ENCODE data around the gene IGFLR1. TPM values are rescaled to one million over a fixed set of nuclear protein-coding genes. Genes with fewer than 3 reads are reported as not detected.
A peak's percentile ranks its signal among the peaks of the same experiment; 100 is the strongest.

The IGFLR1 gene
- polyA plus RNA-seq, 1 donor from 2014 or later, result 4.6 TPM

GRCh38 chr19:35780058-35780457 lies 37.8 kb upstream of the IGFLR1 start:
- no peaks in the 10 kb centered on the region for H3F3A ChIP-seq (ENCODE audit: insufficient read depth, low read length, poor library complexity, severe bottlenecking)
- no peak overlapping the region for H3K9ac ChIP-seq (ENCODE audit: low read length)
- H3K9me3 ChIP-seq (ENCODE audit: low read length), result no peaks in the 10 kb centered on the region
- H3K79me2 ChIP-seq (replicated peaks; ENCODE audit: insufficient read depth, low read length), result peaks cover 25% of the 10 kb centered on the region
- H3K4me2 ChIP-seq (ENCODE audit: low read length), result no peak overlapping the region
- TF ChIP-seq EP300 (conservative IDR thresholded peaks at IDR 0.05; ENCODE audit: poor library complexity, severe bottlenecking), result no peak
- no peak for TF ChIP-seq SMC3 (conservative IDR thresholded peaks at IDR 0.05; ENCODE audit: poor library complexity)
- no peak for TF ChIP-seq CTCF (IDR thresholded peaks at IDR 0.05; ENCODE audit: poor library complexity, severe bottlenecking)
- no peak for TF ChIP-seq EZH2 (IDR thresholded peaks at IDR 0.05; ENCODE audit: borderline replicate concordance, insufficient read depth, low read length, poor library complexity, severe bottlenecking)
- TF ChIP-seq MXI1 (conservative IDR thresholded peaks at IDR 0.05; ENCODE audit: poor library complexity, severe bottlenecking), result no peak
- no peak for TF ChIP-seq RAD21 (conservative IDR thresholded peaks at IDR 0.05)
- TF ChIP-seq TAF1 (IDR thresholded peaks at IDR 0.05; ENCODE audit: low read depth), result no peak
- TF ChIP-seq, protein P1, sequence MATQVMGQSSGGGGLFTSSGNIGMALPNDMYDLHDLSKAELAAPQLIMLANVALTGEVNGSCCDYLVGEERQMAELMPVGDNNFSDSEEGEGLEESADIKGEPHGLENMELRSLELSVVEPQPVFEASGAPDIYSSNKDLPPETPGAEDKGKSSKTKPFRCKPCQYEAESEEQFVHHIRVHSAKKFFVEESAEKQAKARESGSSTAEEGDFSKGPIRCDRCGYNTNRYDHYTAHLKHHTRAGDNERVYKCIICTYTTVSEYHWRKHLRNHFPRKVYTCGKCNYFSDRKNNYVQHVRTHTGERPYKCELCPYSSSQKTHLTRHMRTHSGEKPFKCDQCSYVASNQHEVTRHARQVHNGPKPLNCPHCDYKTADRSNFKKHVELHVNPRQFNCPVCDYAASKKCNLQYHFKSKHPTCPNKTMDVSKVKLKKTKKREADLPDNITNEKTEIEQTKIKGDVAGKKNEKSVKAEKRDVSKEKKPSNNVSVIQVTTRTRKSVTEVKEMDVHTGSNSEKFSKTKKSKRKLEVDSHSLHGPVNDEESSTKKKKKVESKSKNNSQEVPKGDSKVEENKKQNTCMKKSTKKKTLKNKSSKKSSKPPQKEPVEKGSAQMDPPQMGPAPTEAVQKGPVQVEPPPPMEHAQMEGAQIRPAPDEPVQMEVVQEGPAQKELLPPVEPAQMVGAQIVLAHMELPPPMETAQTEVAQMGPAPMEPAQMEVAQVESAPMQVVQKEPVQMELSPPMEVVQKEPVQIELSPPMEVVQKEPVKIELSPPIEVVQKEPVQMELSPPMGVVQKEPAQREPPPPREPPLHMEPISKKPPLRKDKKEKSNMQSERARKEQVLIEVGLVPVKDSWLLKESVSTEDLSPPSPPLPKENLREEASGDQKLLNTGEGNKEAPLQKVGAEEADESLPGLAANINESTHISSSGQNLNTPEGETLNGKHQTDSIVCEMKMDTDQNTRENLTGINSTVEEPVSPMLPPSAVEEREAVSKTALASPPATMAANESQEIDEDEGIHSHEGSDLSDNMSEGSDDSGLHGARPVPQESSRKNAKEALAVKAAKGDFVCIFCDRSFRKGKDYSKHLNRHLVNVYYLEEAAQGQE (IDR thresholded peaks at IDR 0.05; ENCODE audit: borderline replicate concordance), result no peak
- TF ChIP-seq POLR2AphosphoS5 (IDR thresholded peaks at IDR 0.05), result no peak
- H2AFZ ChIP-seq (ENCODE audit: low read depth, low read length), result no peak overlapping the region
- H3K9me2 ChIP-seq (ENCODE audit: insufficient read depth, low read length), result no peaks in the 10 kb centered on the region
- no peaks in the 10 kb centered on the region for H3K36me3 ChIP-seq (ENCODE audit: insufficient read depth, low read length)
- no peak overlapping the region for H3K27ac ChIP-seq (ENCODE audit: low read length)
- no peaks in the 10 kb centered on the region for H3K27me3 ChIP-seq (ENCODE audit: insufficient read depth, low read depth, low read length)
- H4K20me1 ChIP-seq (ENCODE audit: insufficient read depth), result no peaks in the 10 kb centered on the region
- no peak overlapping the region for H3K4me3 ChIP-seq (ENCODE audit: low read length)

DNA sequence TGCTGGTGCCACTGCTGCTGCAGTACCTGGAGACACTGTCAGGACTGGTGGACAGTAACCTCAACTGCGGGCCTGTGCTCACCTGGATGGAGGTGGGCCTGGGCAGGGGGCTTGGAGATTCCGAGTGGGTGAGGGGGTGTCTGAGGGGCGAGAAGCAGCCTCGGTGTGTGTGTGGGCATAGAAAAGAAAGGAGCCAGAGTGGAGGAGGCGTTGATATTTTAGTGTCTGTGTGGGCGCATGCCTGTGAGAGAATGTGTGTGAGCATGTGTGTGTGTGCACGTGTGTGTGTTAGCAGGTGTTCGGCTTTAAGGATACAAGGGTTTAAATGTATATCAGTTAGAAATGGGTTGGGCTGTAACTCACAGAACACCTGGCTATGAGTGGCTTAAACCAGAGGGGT lies 36.8 kb upstream of the IGFLR1 start:
- peaks cover 25% of the 10 kb centered on the region for H3K79me2 ChIP-seq (replicated peaks; ENCODE audit: insufficient read depth, low read length)
- H3K4me3 ChIP-seq (ENCODE audit: low read length), result peak overlapping the region; percentile 86
- no peaks in the 10 kb centered on the region for H3K9me3 ChIP-seq (ENCODE audit: low read length)
- no peaks in the 10 kb centered on the region for H3K27me3 ChIP-seq (ENCODE audit: insufficient read depth, low read depth, low read length)
- TF ChIP-seq EZH2 (IDR thresholded peaks at IDR 0.05; ENCODE audit: borderline replicate concordance, insufficient read depth, low read length, poor library complexity, severe bottlenecking) (no peak), CTCF (IDR thresholded peaks at IDR 0.05; ENCODE audit: poor library complexity, severe bottlenecking) (no peak)
- no peaks in the 10 kb centered on the region for H4K20me1 ChIP-seq (ENCODE audit: insufficient read depth)
- no peak overlapping the region for H3K9ac ChIP-seq (ENCODE audit: low read length)
- H2AFZ ChIP-seq (ENCODE audit: low read depth, low read length), result no peak overlapping the region
- no peak overlapping the region for H3K4me2 ChIP-seq (ENCODE audit: low read length)
- H3F3A ChIP-seq (ENCODE audit: insufficient read depth, low read length, poor library complexity, severe bottlenecking), result no peaks in the 10 kb centered on the region
- no peaks in the 10 kb centered on the region for H3K9me2 ChIP-seq (ENCODE audit: insufficient read depth, low read length)
- H3K27ac ChIP-seq (ENCODE audit: low read length), result no peak overlapping the region
- H3K36me3 ChIP-seq (ENCODE audit: insufficient read depth, low read length), result no peaks in the 10 kb centered on the region
